GM21515 (cell line): ENCODE data around the gene WNK1.
A peak's percentile ranks its signal among the peaks of the same experiment; 100 is the strongest.
"Not testable (repeated sequence)": the region's sequence is repeated elsewhere in the genome, so short reads cannot be mapped to it uniquely, and the experiment has no call there.

Experiments used
- ATAC-seq: cut with Tn5 transposase; IDR thresholded peaks from one replicate; pipeline ENCODE4 v1.9.1; 2021; ENCODE audit not compliant: unreplicated experiment

Gene WNK1

GRCh38 chr12:740921-741320 is 11.5 kb upstream of the WNK1 start:
- ATAC-seq = no peak

DNA sequence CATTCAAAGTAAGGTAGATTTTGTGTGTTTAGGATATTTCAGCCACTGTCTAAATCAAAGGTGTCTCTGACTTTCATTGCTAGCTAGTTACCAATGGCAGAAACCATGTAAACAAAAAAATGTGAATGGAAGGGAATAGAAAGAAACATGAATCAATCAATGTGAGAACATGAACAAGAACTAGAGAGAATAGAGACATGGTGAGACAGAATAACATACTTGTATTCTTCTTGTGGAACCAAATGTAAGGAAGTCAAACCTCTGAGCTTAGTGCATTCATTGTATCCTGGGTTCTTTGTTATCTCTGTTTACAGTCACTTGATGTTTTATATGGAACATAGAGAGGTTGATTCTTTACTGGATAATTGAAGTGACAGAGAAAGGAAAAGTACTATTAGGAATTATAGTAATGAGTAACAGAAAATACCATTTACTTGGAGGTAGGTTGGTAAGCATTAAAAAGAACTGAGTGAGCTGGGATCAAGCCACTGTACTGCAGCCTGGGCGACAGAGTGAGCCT is 2.6 kb upstream of the WNK1 start:
- no peak for ATAC-seq

- no peak for ATAC-seq
These were observed 1.8 kb upstream of the WNK1 start for GRCh38 chr12:750366-751191.

DNA sequence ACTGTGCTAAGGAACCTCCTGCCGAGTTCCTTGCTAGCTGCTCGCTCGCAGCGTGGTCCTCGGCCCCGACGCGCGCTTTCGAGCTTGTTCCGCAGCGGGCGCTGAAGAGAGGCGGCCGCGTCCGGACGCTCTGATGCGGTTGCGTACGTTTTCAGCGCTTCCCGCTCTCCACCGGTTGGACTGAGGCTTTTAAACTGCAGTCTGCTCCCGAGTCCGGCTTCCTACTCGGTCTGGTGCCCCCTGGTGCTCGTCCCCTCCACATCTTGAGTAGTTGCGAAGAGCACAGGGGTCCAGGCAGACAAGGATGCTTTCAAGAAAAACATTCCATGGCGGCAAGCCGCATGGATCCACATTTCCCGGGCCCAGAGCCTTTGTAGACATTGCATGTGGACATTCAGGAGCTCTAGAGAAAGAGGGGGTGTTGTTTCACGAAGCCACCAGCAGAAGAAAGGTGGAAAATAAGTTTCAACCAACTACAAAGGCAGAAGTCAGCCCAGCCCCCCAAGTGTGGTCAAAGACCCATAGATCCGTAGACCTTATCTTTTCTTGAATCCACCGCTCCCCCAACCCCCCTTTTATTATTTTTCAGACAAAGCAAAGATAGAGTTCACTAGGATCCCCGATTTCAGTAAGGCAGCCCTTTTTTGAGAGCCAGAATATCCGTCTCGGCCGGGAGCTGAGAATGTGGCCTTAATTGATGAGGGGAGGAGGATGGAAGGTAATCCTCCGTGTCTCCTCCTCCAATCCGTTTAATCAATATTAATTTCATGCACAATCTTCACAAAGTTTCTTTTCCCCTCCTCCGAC is 984 bp upstream of the WNK1 start:
- peak; percentile 45 for ATAC-seq

- peak; percentile 22 for ATAC-seq
These were observed 574 bp downstream of the WNK1 start for GRCh38 chr12:752695-753610.

DNA sequence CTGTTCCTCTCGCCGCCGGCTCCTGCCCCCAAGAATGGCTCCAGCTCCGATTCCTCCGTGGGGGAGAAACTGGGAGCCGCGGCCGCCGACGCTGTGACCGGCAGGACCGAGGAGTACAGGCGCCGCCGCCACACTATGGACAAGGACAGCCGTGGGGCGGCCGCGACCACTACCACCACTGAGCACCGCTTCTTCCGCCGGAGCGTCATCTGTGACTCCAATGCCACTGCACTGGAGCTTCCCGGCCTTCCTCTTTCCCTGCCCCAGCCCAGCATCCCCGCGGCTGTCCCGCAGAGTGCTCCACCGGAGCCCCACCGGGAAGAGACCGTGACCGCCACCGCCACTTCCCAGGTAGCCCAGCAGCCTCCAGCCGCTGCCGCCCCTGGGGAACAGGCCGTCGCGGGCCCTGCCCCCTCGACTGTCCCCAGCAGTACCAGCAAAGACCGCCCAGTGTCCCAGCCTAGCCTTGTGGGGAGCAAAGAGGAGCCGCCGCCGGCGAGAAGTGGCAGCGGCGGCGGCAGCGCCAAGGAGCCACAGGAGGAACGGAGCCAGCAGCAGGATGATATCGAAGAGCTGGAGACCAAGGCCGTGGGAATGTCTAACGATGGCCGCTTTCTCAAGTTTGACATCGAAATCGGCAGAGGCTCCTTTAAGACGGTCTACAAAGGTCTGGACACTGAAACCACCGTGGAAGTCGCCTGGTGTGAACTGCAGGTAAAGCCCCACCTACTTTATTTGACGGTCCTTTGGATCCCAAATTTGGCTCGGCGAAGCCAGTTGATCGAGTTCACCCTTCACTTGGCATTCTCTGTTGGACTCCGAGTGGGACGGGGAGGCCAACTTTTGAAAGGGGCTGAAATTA is 1.5 kb downstream of the WNK1 start:
- no peak for ATAC-seq

- no peak for ATAC-seq
These were observed 2.1 kb downstream of the WNK1 start for GRCh38 chr12:754473-754820.

- no peak for ATAC-seq
These were observed 2.6 kb downstream of the WNK1 start for GRCh38 chr12:754851-755562.

GRCh38 chr12:759628-760027 is 7.2 kb downstream of the WNK1 start:
- ATAC-seq = no peak

DNA sequence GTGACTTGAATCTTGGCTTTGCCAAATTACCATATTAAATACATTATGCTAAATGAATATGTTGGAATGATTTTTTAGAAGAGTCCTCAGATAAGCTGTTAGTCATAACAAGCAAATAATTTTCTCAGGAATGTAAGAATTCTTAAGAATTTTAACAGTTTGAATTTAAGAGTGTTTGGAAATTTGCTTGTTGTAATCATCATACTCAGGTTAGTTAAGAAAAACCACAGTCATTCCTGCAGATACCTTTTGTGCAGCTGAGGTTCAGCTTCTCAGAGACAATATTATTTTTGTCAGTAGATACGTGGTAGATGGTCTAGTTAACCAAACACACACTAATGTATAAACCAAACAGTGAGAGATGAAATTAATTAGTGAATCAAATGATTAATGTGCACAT is 8.9 kb downstream of the WNK1 start:
- no peak for ATAC-seq

GRCh38 chr12:765840-766239 is 13.5 kb downstream of the WNK1 start:
- no peak for ATAC-seq

- ATAC-seq = no peak
These were observed 16.1 kb downstream of the WNK1 start for GRCh38 chr12:768434-768833.

GRCh38 chr12:770479-770878 is 18.1 kb downstream of the WNK1 start:
- ATAC-seq = no peak

DNA sequence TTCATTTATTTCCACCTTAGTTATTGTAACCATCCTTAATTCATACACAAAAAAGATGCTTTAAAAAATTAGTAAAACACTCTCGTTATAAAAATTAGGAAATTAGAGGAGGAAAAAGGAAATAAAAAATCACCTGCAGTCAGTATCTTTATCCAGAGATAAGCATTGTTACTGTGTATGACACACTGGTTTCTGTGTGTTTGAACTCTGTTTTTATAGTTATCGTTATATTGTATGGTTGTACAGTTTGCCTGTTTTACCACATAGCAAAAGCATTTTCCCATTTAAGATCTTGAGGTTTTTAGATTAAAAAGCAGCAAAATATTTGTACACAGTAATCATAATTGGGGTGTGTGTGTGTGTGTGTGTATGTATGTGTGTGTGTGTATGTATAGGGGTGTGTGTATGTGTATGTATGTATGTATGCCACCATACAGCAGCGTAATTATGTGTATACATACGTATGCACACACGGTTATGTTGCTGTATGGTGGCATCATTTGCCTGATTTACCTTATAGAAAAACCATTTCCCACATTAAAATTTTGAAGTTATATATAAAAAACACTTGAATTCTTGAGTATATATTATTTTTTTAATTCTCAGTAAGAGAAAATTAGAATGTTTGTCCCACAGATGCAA is 19.8 kb downstream of the WNK1 start:
- no peak for ATAC-seq

DNA sequence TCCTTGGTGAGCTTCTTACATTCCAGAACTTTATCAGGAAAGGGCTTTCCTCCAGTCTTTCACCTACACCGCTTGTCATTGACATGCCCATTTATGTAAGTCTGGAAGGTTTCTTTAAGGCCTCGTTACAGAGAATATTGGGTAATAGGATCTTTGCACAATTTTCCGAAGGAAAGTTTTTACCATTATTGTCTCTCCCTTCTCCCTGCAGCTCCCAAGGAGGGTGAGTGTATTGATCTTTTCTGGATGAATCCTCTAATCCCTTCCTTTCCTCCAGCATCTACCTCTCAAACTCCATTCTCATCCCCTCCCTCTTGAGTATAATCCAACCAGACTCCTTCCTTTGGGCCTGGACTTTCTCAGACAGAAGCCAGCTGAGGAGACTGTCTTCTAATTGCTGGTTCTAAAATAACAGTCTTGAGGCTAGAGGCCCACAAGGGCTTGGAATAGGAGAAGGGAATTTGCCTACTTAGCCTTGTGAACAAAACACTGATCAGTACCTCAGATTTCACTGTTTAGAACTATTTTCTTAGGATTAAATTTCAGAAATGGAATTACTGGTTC is 21.8 kb downstream of the WNK1 start:
- no peak for ATAC-seq

GRCh38 chr12:775973-776771 is 23.8 kb downstream of the WNK1 start:
- not testable (repeated sequence) for ATAC-seq

DNA sequence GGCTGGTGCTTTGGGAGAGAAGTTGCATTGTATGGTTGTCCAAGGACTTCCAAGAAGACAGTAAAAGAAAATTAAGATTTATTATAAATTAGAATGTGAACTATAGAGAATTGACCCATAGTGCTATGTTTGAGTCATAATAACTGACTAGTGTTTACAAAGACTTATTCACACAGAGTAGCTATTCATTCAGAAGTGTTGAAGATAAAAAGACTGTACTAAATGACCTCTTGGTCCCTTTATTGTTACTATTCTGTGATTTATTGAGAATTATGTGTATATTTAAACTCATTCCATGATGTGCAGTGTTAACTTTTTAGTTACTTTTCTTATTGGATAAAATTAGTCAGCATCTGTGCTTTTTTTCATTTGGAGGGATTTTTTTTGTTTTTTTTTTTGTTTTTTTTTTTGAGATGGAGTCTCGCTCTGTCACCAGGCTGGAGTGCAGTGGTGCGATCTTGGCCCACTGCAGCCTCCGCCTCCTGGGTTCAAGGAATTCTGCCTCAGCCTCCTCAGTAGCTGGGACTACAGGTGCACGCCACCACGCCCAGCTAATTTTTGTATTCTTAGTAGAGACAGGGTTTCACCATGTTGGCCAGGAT is 24.5 kb downstream of the WNK1 start:
- not testable (repeated sequence) for ATAC-seq
